HG02678 (cell line): ENCODE measurements around the gene SELENOV.
A peak's percentile ranks its signal among the peaks of the same experiment; 100 is the strongest.
"Not testable (repeated sequence)": the region's sequence is repeated elsewhere in the genome, so short reads cannot be mapped to it uniquely, and the experiment has no call there.

Experiments used
- ATAC-seq: cut with Tn5 transposase; IDR thresholded peaks from one replicate; pipeline ENCODE4 v1.9.1; 2021; ENCODE audit warnings: mild to moderate bottlenecking, moderate library complexity; ENCODE audit not compliant: unreplicated experiment

The SELENOV gene

GRCh38 chr19:39514840-39515550 is at the start of gene SELENOV:
SELENOV (plus strand) TSS chr19:39515139; CDS start chr19:39515213, 74 bp downstream.
- ATAC-seq = no peak

GRCh38 chr19:39465956-39466747 is 48.8 kb upstream of the SELENOV start:
- ATAC-seq = no peak

- ATAC-seq = no peak
Observed at GRCh38 chr19:39467941-39468340, 47.0 kb upstream of the SELENOV start.

DNA sequence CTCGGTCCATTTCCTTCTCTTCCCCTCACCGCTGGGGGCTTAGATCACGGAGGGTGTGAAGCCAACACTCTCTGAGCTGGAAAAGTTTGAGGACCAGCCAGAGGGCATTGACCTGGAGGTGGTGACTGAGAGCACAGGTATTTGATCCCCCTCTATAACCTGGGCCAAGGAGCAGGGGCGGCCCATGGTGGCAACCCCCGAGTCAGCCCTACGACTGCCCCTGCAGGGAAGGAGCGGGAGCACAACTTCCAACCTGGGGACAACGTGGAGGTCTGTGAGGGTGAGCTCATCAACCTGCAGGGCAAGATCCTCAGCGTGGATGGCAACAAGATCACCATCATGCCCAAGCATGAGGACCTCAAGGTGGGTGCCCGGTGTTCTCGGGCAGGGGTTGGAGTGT is 45.9 kb upstream of the SELENOV start:
- no peak for ATAC-seq

- ATAC-seq = no peak
Observed at GRCh38 chr19:39469567-39469966, 45.4 kb upstream of the SELENOV start.

GRCh38 chr19:39470724-39471339 is 44.1 kb upstream of the SELENOV start:
- ATAC-seq = no peak

GRCh38 chr19:39471756-39472536 is 43.0 kb upstream of the SELENOV start:
- no peak for ATAC-seq

- ATAC-seq = no peak
Observed at GRCh38 chr19:39472746-39473442, 42.0 kb upstream of the SELENOV start.

DNA sequence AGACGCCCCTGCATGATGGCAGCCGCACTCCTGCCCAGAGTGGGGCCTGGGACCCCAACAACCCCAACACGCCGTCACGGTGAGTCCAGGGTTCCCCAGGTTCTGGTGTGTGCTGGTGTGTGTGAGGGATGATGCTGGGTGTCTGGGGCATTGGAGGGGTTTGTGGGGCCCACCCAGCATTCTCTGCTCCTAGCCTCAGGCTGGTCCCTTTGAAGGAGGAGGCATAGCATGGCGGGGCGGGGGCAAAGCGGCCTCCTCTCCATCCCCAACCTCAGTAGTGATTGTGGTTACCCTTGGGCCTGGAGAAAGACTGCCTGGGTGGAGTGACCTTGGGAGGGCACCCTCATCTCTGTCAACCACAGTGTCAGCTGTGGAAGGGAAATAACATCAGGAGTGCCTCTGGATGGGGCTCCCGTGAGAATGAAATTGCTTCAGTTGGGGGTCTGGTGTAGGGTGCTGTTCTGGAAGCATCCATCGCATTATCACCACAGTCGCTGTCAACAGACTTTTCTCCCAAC is 41.4 kb upstream of the SELENOV start:
- ATAC-seq = no peak

DNA sequence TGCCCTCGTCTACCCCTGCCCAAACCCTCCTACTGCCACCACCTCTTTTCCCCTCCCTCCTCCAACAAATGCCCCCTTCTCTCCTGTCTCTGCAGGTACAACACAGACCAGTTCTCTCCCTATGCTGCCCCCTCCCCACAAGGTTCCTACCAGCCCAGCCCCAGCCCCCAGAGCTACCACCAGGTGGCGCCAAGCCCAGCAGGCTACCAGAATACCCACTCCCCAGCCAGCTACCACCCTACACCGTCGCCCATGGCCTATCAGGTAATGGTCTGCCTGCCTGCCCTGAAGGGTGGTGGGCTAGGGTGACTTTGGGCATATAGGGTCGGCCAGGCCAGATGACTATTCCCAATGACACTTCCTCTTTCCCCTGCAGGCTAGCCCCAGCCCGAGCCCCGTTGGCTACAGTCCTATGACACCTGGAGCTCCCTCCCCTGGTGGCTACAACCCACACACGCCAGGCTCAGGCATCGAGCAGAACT is 40.8 kb upstream of the SELENOV start:
- no peak for ATAC-seq

DNA sequence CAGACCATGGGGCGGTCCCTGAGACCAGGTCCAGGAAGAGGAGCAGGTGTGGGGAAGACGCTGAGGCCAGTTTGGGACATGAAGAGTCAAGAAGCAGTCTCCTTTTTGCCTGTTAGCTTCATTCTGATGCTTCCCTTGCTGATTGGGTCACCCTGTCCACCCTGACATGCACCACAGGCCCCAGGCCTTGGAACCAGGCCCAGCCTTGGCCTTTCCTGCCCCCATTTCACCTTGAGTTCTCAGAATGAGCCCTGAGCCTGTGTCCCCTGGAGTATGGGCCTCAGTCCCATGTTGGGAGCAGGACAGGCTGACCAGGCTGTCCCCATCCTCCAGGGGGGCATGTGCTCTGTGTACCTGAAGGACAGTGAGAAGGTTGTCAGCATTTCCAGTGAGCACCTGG is 39.2 kb upstream of the SELENOV start:
- no peak for ATAC-seq

DNA sequence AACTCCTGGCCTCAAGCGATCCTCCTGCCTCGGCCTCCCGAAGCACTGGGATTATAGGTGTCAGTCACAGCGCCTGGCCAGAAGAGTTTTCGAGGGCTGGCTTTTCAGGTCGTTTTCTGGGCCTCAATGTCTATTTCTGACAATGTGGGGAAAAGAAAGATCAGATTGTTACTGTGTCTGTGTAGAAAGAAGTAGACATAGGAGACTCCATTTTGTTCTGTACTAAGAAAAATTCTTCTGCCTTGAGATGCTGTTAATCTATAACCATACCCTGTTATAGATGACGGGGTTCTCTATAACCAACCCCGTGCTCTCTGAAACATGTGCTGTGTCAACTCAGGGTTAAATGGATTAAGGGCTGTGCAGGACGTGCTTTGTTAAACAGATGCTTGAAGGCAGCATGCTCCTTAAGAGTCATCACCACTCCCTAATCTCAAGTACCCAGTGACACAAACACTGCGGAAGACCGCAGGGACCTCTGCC is 35.6 kb upstream of the SELENOV start:
- ATAC-seq = not testable (repeated sequence)

GRCh38 chr19:39479916-39480315 is 35.0 kb upstream of the SELENOV start:
- no peak for ATAC-seq

DNA sequence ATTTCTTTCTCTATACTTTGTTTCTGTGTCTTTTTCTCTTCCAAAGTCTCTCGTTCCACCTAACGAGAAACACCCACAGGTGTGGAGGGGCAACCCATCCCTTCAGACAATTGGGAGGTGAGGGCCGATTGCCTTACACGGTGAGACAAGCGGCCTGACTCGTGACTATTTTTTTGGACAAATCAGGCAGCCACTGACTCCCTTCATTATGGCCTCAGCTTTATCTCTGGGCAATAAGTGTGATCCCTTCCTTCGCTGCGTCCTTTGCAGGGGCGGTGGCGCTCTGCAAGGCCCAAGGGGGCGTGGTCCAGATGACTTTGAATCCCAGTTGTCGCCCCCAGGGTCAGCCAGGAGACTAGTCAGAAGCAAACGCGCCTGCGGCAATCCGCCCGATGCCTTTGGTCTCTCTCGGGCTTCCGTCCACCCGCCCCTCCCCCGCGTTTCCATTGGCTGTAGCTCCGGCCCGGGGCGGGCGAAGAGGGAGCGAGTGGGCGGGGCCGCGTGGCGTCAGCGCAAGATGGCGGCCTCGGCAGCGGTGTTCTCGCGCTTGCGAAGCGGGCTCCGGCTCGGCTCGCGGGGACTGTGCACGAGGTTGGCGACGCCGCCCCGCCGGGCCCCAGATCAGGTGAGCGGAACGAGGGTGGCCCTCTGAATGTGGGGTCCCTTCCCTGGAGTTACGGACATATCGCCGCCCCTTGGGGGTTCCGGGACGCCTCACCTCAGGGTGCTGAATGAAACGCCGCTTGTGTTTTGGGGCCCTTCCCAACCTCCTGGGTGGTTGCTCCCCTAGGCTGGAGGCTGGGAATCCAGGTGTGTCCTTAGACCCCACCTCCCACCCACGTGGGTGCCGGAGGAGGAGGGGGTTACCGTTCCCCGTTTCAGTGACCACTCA is 34.4 kb upstream of the SELENOV start, which contains the start of gene TIMM50:
Gene TIMM50 (plus strand): TSS at position 502 of the 892 bp plus-strand sequence. CDS start 16 bp downstream, at position 518.
- peak; percentile 87 for ATAC-seq

GRCh38 chr19:39481229-39481545 is 33.8 kb upstream of the SELENOV start:
- ATAC-seq = no peak

GRCh38 chr19:39481676-39482075 is 33.3 kb upstream of the SELENOV start:
- no peak for ATAC-seq

GRCh38 chr19:39483141-39483540 is 31.8 kb upstream of the SELENOV start:
- ATAC-seq = no peak

DNA sequence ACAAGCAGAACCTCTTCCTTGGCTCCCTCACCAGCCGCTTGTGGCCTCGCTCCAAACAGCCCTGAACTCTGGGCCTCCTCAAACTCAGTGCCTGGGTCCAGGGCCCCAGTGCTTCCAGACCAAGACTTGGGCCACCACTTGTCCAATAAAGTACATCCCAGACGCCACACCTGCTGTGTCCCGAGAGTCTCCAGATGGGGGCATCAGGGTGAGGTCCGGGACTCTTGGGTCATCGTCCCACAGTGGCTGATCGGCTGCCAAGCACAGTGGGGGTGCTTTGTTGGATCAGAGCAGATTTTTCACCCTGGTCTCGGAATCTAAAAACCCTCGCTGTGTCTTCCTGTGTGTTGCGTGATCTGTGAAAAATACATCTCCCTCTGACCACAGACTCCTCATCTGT is 25.2 kb upstream of the SELENOV start:
- no peak for ATAC-seq

- no peak for ATAC-seq
Observed at GRCh38 chr19:39492225-39492624, 22.7 kb upstream of the SELENOV start.
